ENCODE results near the gene CYTL1.

The CYTL1 gene

DNA sequence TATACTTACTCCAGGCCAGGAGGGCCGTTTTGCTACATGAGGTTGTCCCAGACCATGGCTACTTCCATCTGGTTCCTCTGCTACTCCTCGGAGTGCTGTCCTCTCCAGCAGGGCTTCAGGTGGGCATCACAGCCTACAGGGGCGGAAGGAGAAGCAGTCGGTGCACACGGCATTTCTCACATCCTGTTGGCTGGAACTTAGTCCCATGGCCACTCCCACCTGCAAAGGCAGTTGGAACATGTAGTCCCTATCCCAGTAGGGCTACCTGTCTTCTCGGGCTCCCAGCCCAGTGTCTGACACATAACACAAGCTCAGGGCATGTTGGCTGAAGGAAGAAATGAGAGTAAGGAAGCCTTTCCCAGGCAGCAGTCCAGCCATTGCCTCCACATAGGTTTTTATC is 24.3 kb upstream of the CYTL1 start:
- in situ Hi-C loops (cut with MboI; ENCODE audit: low sequenced_read_pairs, unreplicated experiment) = no loop called here
- TF ChIP-seq, protein P1, sequence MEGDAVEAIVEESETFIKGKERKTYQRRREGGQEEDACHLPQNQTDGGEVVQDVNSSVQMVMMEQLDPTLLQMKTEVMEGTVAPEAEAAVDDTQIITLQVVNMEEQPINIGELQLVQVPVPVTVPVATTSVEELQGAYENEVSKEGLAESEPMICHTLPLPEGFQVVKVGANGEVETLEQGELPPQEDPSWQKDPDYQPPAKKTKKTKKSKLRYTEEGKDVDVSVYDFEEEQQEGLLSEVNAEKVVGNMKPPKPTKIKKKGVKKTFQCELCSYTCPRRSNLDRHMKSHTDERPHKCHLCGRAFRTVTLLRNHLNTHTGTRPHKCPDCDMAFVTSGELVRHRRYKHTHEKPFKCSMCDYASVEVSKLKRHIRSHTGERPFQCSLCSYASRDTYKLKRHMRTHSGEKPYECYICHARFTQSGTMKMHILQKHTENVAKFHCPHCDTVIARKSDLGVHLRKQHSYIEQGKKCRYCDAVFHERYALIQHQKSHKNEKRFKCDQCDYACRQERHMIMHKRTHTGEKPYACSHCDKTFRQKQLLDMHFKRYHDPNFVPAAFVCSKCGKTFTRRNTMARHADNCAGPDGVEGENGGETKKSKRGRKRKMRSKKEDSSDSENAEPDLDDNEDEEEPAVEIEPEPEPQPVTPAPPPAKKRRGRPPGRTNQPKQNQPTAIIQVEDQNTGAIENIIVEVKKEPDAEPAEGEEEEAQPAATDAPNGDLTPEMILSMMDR (IDR thresholded peaks at IDR 0.05; ENCODE audit: borderline replicate concordance, control extremely low read depth, extremely low read depth, insufficient read depth, missing control alignments) = no peak
- no peak for DNase-seq (ENCODE audit: low spot score)

DNA sequence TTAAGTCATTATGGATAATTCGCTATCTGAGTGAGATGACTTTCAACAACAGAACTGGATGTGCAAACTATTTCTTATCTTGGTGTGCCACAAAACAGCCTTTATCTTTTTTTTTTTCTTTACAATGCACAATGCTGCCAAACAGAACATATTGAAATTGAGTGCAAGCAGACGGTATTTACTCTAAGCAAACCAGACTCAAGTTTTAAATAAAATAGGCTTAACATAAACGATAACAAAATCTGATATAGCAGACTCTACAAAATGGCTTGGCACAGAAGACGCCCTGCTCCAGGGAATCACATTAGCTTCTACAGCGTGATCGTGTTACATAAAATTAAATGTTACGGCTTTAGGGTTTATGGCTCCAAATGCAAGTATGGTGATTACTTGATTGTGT is 22.4 kb upstream of the CYTL1 start:
- DNase-seq (ENCODE audit: low spot score) = no peak
- in situ Hi-C loops (cut with MboI; ENCODE audit: low sequenced_read_pairs, unreplicated experiment) = no loop called here
- TF ChIP-seq, protein P1 (IDR thresholded peaks at IDR 0.05; ENCODE audit: borderline replicate concordance, control extremely low read depth, extremely low read depth, insufficient read depth, missing control alignments) = no peak

DNA sequence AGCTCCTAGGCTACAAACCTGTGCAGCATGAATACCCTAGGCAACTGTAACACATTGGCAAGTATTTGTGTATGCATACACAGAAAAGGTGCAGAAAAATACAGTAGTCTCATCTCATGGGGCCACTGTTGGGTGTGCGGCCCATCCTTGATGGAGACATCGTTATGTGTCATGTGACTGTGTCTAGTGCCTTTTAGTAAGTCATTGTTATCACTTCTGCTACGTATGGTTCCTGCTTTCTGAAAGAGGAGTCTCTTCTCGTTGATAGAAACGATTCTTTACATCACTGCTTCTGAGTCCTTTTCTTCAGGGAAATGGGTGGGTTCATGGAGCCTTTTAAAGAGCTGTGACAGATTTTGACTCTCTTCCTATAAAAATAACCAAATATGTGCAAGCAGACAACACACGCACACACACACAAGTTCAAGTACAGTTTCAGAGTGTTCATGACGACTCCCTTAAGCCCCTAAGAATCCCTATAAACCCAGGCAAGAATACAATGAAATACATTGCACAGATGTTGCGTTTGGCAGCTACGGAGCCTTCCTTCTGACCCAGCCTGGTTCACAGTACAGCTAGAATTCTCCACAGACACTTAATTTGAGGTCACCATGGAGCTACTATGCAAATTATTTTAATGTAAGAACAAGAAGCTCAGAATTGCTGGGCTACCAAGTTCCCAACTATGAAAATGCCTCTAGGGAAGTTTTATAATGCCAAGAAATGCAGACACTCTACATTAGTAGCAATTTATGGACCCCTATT is 21.8 kb upstream of the CYTL1 start:
- in situ Hi-C loops (cut with MboI; ENCODE audit: low sequenced_read_pairs, unreplicated experiment) = no loop called here
- TF ChIP-seq, protein P1 (IDR thresholded peaks at IDR 0.05; ENCODE audit: borderline replicate concordance, control extremely low read depth, extremely low read depth, insufficient read depth, missing control alignments) = no peak
- DNase-seq (ENCODE audit: low spot score) = no peak

DNA sequence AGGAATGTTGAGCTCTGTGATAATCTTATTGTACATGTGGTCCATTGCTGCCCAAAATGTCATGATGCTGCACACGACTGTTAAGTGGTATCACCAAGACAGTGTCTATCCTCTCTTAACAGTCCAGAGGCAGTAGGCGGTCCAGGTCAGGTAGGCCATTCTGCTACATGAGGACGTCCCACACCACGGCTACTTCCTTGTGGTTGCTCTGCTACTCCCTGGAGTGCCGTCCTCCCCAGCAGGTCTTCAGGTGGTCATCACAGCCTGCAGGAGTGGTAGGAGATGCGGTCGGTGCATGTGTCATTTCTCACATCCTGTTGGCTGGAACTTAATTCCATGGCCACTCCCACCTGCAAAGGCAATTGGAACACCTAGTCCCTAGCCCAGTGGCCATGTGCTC is 20.5 kb upstream of the CYTL1 start:
- TF ChIP-seq, protein P1 (IDR thresholded peaks at IDR 0.05; ENCODE audit: borderline replicate concordance, control extremely low read depth, extremely low read depth, insufficient read depth, missing control alignments) = no peak
- in situ Hi-C loops (cut with MboI; ENCODE audit: low sequenced_read_pairs, unreplicated experiment) = no loop called here
- no peak for DNase-seq (ENCODE audit: low spot score)

DNA sequence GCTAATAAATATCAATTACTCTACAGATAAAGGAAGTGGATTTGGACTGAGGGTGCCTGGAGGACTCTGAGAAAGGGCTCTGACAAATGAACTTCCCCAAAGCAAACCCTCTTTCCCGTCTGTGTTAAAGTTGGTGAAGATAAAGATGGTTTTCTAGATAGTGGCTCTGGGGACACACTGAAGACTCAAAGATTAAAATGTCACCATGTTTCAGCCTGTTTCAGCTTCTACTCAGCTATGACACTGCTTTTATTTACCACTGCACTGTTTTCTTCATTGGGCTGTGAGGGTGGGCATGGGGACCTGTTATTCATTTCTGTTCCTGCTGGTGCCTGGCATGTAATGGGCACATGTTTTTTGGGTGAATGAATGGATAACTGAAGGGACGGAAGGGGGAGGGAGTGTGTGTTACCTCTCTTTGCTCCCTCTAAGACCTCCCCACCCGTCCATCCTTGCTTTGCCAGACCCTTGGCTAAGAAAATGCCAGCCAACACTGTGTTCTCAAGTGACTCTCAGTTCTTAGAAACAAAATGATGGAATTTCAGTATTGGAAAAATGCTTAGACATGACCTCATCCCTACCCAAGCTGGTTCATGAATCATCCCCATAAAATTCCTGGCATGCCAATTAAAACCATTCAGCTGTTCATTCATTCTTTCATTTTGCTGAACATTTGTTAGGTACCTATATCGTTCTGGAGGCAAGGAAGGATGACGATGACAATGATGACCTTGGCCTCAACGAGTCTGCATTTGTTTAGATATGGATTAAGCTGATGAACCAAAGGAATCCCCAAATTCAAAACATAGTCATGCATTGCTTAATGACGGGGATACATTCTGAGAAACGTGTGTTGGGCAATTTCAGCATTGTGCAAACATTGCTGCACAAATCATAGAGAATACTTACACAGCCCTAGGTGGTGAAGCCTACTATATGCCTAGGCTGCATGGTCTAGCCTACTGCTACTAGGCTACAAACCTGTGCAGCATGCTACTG is 18.6 kb upstream of the CYTL1 start:
- in situ Hi-C loops (cut with MboI; ENCODE audit: low sequenced_read_pairs, unreplicated experiment) = no loop called here
- TF ChIP-seq, protein P1 (IDR thresholded peaks at IDR 0.05; ENCODE audit: borderline replicate concordance, control extremely low read depth, extremely low read depth, insufficient read depth, missing control alignments) = no peak
- no peak for DNase-seq (ENCODE audit: low spot score)

DNA sequence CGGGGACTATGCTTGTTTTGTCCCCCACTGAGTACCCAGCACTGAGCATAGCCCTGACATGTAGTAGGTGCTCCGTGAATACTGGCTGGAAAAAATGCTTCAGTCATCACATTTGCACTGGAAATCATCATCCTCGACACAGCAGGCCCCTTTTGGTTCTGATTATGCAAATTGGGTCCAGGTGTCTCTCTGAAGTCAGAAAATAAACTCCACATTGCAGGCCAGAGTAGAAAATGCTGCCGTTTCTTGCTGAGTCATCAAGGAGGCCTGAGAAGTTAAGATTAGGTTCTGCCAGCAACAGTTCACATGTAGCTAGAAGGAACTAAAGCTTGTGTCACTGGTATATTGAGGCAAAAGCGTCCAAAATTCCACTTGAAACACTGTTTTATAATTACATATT is 17.0 kb upstream of the CYTL1 start:
- no peak for DNase-seq (ENCODE audit: low spot score)
- in situ Hi-C loops (cut with MboI; ENCODE audit: low sequenced_read_pairs, unreplicated experiment) = no loop called here
- TF ChIP-seq, protein P1 (IDR thresholded peaks at IDR 0.05; ENCODE audit: borderline replicate concordance, control extremely low read depth, extremely low read depth, insufficient read depth, missing control alignments) = no peak

All from GM13976 (cell line).